GM12892 (cell line): ENCODE data around the gene RAB3GAP2.

Source experiments
- POLR2A ChIP-seq: IDR thresholded peaks from 2 replicates; pipeline ENCODE4 v1.6.1; 2011; ENCODE audit warnings: low read depth, low read length, control low read depth
- POLR2AphosphoS5 ChIP-seq: IDR thresholded peaks from 2 replicates; pipeline ENCODE4 v1.6.1; 2011; ENCODE audit warnings: low read depth, low read length, control low read depth
- TAF1 ChIP-seq: IDR thresholded peaks from 2 replicates; pipeline ENCODE4 v1.6.1; 2011; ENCODE audit warnings: low read depth, mild to moderate bottlenecking, control low read depth, low read length, borderline replicate concordance

DNA sequence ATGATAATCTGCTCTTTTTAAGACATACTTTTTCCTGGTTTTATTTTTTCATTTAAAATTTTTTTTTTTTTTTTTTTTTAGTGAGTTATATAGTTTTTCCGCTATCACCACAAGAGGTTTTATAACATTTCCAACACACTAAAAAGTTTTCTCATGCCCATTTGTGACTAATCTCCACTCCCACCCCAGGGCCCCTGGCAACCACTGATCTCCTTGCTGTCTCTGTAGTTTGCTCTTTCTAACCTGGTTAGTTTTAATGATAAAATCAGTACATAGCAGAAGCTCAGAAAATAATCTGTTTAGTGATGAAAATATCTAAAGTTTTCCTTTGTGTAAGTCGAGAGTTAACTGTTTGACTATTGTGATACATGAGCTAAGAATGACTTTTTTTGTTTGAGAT, 136.5 kb downstream of the RAB3GAP2 start:
- TF ChIP-seq POLR2A, result no peak
- no peak for TF ChIP-seq POLR2AphosphoS5
- TF ChIP-seq TAF1, result no peak
